ENCODE data around the gene LRRC74B. TPM values are rescaled to one million over a fixed set of nuclear protein-coding genes. Genes with fewer than 3 reads are reported as not detected.

The LRRC74B gene
- total and polyA plus RNA-seq, 2 of the 4 experiments (the other 2 are of a cell fraction) = not detected

- ChIA-PET POLR2A (ENCODE audit: unreplicated experiment) (no interaction called here), CTCF (no interaction called here)
- DNase-seq (no peak), ATAC-seq (ENCODE audit: low read depth) (no peak)
- no peak overlapping the region for H2BK15ac ChIP-seq (ENCODE audit: low read depth, low read length)
- H3K79me1 ChIP-seq (ENCODE audit: low read depth in 1 of 2, low read length in 2 of 2) = no peaks in the 10 kb centered on the region
- H4K8ac ChIP-seq (ENCODE audit: low read depth in 2 of 2, low read length in 2 of 2) = no peak overlapping the region
- no peak overlapping the region for H2AFZ ChIP-seq (replicated peaks; ENCODE audit: low read length, poor library complexity)
- H3K4me3 ChIP-seq (ENCODE audit: insufficient read depth, low read depth, low read length) = no peak overlapping the region
- no peak overlapping the region for H3K9ac ChIP-seq (ENCODE audit: low read depth, low read length)
- H2AK5ac ChIP-seq (ENCODE audit: low read depth, low read length) = no peak overlapping the region
- BruUV-seq (replicated peaks) = no TSS peak
- H3K4me2 ChIP-seq (ENCODE audit: low read depth, low read length) = no peak overlapping the region
- WGBS, 2 experiments (ENCODE audit: extremely low coverage in 2 of 2, insufficient read length in 1 of 2) = 72% methylated on average over 7 of the region's 17 CpGs; no CpG with 5 or more reads in 1 of the 2 experiments
- no peak overlapping the region for H3K56ac ChIP-seq (ENCODE audit: extremely low read depth, insufficient read depth, low read length)
- H2BK120ac ChIP-seq (ENCODE audit: low read depth, low read length) = no peak overlapping the region
- TF ChIP-seq MXI1 (IDR thresholded peaks at IDR 0.05; ENCODE audit: borderline replicate concordance, low read depth, low read length) = no peak
- no peak for TF ChIP-seq FOS (IDR thresholded peaks at IDR 0.05; ENCODE audit: low read depth, low read length)
- TF ChIP-seq MAZ (IDR thresholded peaks at IDR 0.05; ENCODE audit: borderline replicate concordance, low read depth, low read length) = no peak
- TF ChIP-seq BHLHE40 (IDR thresholded peaks at IDR 0.05; ENCODE audit: low read depth, low read length) = no peak
- no peak for TF ChIP-seq RCOR1 (IDR thresholded peaks at IDR 0.05; ENCODE audit: insufficient replicate concordance, low read length)
- TF ChIP-seq MAFK (IDR thresholded peaks at IDR 0.05; ENCODE audit: low read depth, low read length) = no peak
- TF ChIP-seq, protein P1, sequence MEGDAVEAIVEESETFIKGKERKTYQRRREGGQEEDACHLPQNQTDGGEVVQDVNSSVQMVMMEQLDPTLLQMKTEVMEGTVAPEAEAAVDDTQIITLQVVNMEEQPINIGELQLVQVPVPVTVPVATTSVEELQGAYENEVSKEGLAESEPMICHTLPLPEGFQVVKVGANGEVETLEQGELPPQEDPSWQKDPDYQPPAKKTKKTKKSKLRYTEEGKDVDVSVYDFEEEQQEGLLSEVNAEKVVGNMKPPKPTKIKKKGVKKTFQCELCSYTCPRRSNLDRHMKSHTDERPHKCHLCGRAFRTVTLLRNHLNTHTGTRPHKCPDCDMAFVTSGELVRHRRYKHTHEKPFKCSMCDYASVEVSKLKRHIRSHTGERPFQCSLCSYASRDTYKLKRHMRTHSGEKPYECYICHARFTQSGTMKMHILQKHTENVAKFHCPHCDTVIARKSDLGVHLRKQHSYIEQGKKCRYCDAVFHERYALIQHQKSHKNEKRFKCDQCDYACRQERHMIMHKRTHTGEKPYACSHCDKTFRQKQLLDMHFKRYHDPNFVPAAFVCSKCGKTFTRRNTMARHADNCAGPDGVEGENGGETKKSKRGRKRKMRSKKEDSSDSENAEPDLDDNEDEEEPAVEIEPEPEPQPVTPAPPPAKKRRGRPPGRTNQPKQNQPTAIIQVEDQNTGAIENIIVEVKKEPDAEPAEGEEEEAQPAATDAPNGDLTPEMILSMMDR (conservative IDR thresholded peaks at IDR 0.05; ENCODE audit: low read depth, low read length) = no peak
- TF ChIP-seq SMC3 (IDR thresholded peaks at IDR 0.05; ENCODE audit: low read depth, low read length) = no peak
- no peak for TF ChIP-seq NFE2L2 (IDR thresholded peaks at IDR 0.05; ENCODE audit: low read depth, low read length)
- TF ChIP-seq, protein P2, sequence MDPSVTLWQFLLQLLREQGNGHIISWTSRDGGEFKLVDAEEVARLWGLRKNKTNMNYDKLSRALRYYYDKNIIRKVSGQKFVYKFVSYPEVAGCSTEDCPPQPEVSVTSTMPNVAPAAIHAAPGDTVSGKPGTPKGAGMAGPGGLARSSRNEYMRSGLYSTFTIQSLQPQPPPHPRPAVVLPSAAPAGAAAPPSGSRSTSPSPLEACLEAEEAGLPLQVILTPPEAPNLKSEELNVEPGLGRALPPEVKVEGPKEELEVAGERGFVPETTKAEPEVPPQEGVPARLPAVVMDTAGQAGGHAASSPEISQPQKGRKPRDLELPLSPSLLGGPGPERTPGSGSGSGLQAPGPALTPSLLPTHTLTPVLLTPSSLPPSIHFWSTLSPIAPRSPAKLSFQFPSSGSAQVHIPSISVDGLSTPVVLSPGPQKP (IDR thresholded peaks at IDR 0.05; ENCODE audit: borderline replicate concordance, low read depth, low read length) = no peak
- TF ChIP-seq, protein P3, sequence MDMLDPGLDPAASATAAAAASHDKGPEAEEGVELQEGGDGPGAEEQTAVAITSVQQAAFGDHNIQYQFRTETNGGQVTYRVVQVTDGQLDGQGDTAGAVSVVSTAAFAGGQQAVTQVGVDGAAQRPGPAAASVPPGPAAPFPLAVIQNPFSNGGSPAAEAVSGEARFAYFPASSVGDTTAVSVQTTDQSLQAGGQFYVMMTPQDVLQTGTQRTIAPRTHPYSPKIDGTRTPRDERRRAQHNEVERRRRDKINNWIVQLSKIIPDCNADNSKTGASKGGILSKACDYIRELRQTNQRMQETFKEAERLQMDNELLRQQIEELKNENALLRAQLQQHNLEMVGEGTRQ (IDR thresholded peaks at IDR 0.05; ENCODE audit: low read depth, low read length) = no peak
- no peak for TF ChIP-seq RAD21 (IDR thresholded peaks at IDR 0.05; ENCODE audit: low read length)
- TF ChIP-seq CEBPB (IDR thresholded peaks at IDR 0.05; ENCODE audit: low read depth, low read length) = no peak
- no peak for TF ChIP-seq RFX5 (IDR thresholded peaks at IDR 0.05; ENCODE audit: low read depth, low read length)
- no peak for TF ChIP-seq POLR2A (IDR thresholded peaks at IDR 0.05; ENCODE audit: low read depth, low read length)
- H4K91ac ChIP-seq (ENCODE audit: insufficient read depth, low read depth, low read length) = no peak overlapping the region
- H4K20me1 ChIP-seq (ENCODE audit: insufficient read depth, low read length) = no peaks in the 10 kb centered on the region
- H3K36me3 ChIP-seq (ENCODE audit: control insufficient read depth, insufficient read depth, low read length) = no peaks in the 10 kb centered on the region
- in situ Hi-C loops (cut with MboI; ENCODE audit: low sequenced_read_pairs) (no loop called here), intact Hi-C loops (cut with micrococcal nuclease) (no loop called here), dilution Hi-C loops (cut with HindIII; ENCODE audit: low sequenced_read_pairs, unreplicated experiment) (no loop called here)
- H3K9me3 ChIP-seq (ENCODE audit: control insufficient read depth, insufficient read depth, low read length) = peaks cover 10% of the 10 kb centered on the region; the same call in 1 of the 2 replicates
- no peak overlapping the region for H3K14ac ChIP-seq (replicated peaks; ENCODE audit: low read depth, low read length)
- H3K23ac ChIP-seq (ENCODE audit: low read depth, low read length) = no peak overlapping the region
- H2BK5ac ChIP-seq (ENCODE audit: low read depth, low read length, poor library complexity, severe bottlenecking) = no peak overlapping the region
- H3K9me1 ChIP-seq (ENCODE audit: insufficient read depth, low read length) = peaks cover 5% of the 10 kb centered on the region; the same call in 1 of the 2 replicates
- no peak overlapping the region for H3K27ac ChIP-seq (ENCODE audit: insufficient read depth, low read length)
- no peak overlapping the region for H4K5ac ChIP-seq (ENCODE audit: low read depth, low read length)
- H3K18ac ChIP-seq (ENCODE audit: low read depth, low read length) = no peak overlapping the region
- H3K4me1 ChIP-seq (ENCODE audit: control insufficient read depth, insufficient read depth, low read length) = peaks cover 3% of the 10 kb centered on the region
- H3K4ac ChIP-seq (ENCODE audit: low read depth, low read length) = no peak overlapping the region
- peaks cover 17% of the 10 kb centered on the region for H3K27me3 ChIP-seq (ENCODE audit: control insufficient read depth, insufficient read depth, low read length)
- no peak overlapping the region for H2BK20ac ChIP-seq (ENCODE audit: low read depth, low read length)
- no peak overlapping the region for H2AK9ac ChIP-seq (replicated peaks; ENCODE audit: low read depth, low read length, poor library complexity)
Measured at GRCh38 chr22:21070690-21071615, 25.2 kb downstream of the LRRC74B start.

All from IMR-90 (cell line).